A673 (cell line): ENCODE measurements around the gene CXCL17. TPM values are rescaled to one million over a fixed set of nuclear protein-coding genes. Genes with fewer than 3 reads are reported as not detected.
A peak's percentile ranks its signal among the peaks of the same experiment; 100 is the strongest.

Experiments used
- BruUV-seq: library from RNA; stranded (reverse); fragments of 400-500 nt; replicated peaks from 2 replicates; lab custom pipeline; 2021; lab: Mats Ljungman, UMichigan
- CTCF ChIA-PET: fragments of 300-600 bp; sonication (Branson Sonifier 250); formaldehyde crosslinking; loops from one replicate; lab custom pipeline; 2022; ENCODE audit warnings: antibody characterized with exemption; lab: Charles Lee
- POLR2A ChIA-PET: fragments of 300-600 bp; sonication (Branson Sonifier 250); formaldehyde crosslinking; loops from one replicate; lab custom pipeline; 2022; ENCODE audit warnings: antibody characterized with exemption; ENCODE audit not compliant: low non-redundant PET; lab: Charles Lee
- DNase-seq: peaks from one replicate; pipeline ENCODE4 v3.0.0-alpha.2; 2015; ENCODE audit warnings: low spot score
- H3K27ac ChIP-seq: fragments of 200-600 bp; sonication (generic); 2 replicates; pipeline ENCODE4 v1.5.1; 2016; ENCODE audit warnings: mixed run types, low read depth, mild to moderate bottlenecking, mixed read lengths, antibody characterized with exemption, low read length; ENCODE audit not compliant: poor library complexity, severe bottlenecking
- H3K27me3 ChIP-seq: fragments of 200-600 bp; sonication (generic); replicated peaks from 2 replicates; pipeline ENCODE4 v1.6.1; 2017; ENCODE audit warnings: mixed run types, low read depth, mild to moderate bottlenecking, mixed read lengths, antibody characterized with exemption, low read length; ENCODE audit not compliant: insufficient read depth, poor library complexity
- H3K36me3 ChIP-seq: fragments of 200-600 bp; sonication (generic); 2 replicates; pipeline ENCODE4 v1.6.1; 2016; ENCODE audit warnings: mixed run types, mild to moderate bottlenecking, mixed read lengths, antibody characterized with exemption, low read length; ENCODE audit not compliant: insufficient read depth, poor library complexity, severe bottlenecking
- H3K4me1 ChIP-seq: fragments of 200-600 bp; sonication (generic); 2 replicates; pipeline ENCODE4 v1.6.1; 2017; ENCODE audit warnings: mixed run types, mild to moderate bottlenecking, mixed read lengths, antibody characterized with exemption, low read length; ENCODE audit not compliant: insufficient read depth, poor library complexity, severe bottlenecking
- H3K4me3 ChIP-seq: fragments of 200-600 bp; sonication (generic); 2 replicates; pipeline ENCODE4 v1.5.1; 2016; ENCODE audit warnings: low read depth, mixed run types, mild to moderate bottlenecking, mixed read lengths, low read length; ENCODE audit not compliant: poor library complexity, severe bottlenecking
- H3K9me3 ChIP-seq: fragments of 200-600 bp; sonication (generic); 2 replicates; pipeline ENCODE4 v1.6.1; 2016; ENCODE audit warnings: mixed run types, low read depth, mild to moderate bottlenecking, mixed read lengths, antibody characterized with exemption, low read length; ENCODE audit not compliant: poor library complexity, severe bottlenecking
- EZH2 ChIP-seq: fragments of 200-600 bp; sonication (generic); IDR thresholded peaks from 2 replicates; pipeline ENCODE4 v1.6.1; 2017; ENCODE audit warnings: borderline replicate concordance, low read depth, mild to moderate bottlenecking, mixed read lengths, antibody characterized with exemption, low read length; ENCODE audit not compliant: poor library complexity, severe bottlenecking
- intact Hi-C: fragments of 100-400 bp; cut with micrococcal nuclease; formaldehyde crosslinking; loops from one replicate; pipeline ENCODE4 v1.10.0; 2022; ENCODE audit not compliant: unreplicated experiment
- total RNA-seq: library from RNA; stranded (reverse); gene quantifications from 2 replicates; pipeline ENCODE4 v1.2.3, GENCODE V29; 2021
- TF ChIP-seq, protein P1 (sequence below): fragments of 300-800, 200-600 bp; sonication (generic); conservative IDR thresholded peaks from 2 replicates; pipeline ENCODE4 v1.5.1; 2017; ENCODE audit warnings: low read depth, mild to moderate bottlenecking, antibody characterized with exemption, low read length, moderate library complexity, mixed read lengths

The CXCL17 gene
- total RNA-seq, 1 experiment from 2014 or later = not detected

GRCh38 chr19:42427313-42427712 lies 15.4 kb downstream of the CXCL17 start, which contains the start of gene LIPE:
LIPE (minus strand) TSS chr19:42427388; CDS start chr19:42427149, 239 bp downstream.
- CTCF ChIA-PET = interaction anchor here (0.6 kb wide), 1 partner anchor 13 kb away, joined by 5 read pairs; no protein-coding TSS in a partner anchor
- Histone ChIP-seq H3K27me3 (no peaks in the 10 kb centered on the region), H3K9me3 (no peaks in the 10 kb centered on the region), H3K4me1 (peaks cover 11% of the 10 kb centered on the region), H3K36me3 (no peaks in the 10 kb centered on the region), H3K4me3 (no peak within 1 kb of the TSS), H3K27ac (no peak within 1 kb of the TSS)
- BruUV-seq = no TSS peak
- no peak for DNase-seq
- POLR2A ChIA-PET = no interaction called here
- intact Hi-C loops = no loop called here
- TF ChIP-seq, protein P1, sequence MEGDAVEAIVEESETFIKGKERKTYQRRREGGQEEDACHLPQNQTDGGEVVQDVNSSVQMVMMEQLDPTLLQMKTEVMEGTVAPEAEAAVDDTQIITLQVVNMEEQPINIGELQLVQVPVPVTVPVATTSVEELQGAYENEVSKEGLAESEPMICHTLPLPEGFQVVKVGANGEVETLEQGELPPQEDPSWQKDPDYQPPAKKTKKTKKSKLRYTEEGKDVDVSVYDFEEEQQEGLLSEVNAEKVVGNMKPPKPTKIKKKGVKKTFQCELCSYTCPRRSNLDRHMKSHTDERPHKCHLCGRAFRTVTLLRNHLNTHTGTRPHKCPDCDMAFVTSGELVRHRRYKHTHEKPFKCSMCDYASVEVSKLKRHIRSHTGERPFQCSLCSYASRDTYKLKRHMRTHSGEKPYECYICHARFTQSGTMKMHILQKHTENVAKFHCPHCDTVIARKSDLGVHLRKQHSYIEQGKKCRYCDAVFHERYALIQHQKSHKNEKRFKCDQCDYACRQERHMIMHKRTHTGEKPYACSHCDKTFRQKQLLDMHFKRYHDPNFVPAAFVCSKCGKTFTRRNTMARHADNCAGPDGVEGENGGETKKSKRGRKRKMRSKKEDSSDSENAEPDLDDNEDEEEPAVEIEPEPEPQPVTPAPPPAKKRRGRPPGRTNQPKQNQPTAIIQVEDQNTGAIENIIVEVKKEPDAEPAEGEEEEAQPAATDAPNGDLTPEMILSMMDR = no peak
- TF ChIP-seq EZH2 = no peak

GRCh38 chr19:42426643-42427042 lies 16.1 kb downstream of the CXCL17 start:
- no peaks in the 10 kb centered on the region for H3K9me3 ChIP-seq
- H3K27ac ChIP-seq = no peak overlapping the region
- peaks cover 17% of the 10 kb centered on the region for H3K4me1 ChIP-seq
- ChIA-PET CTCF (no interaction called here), POLR2A (no interaction called here)
- DNase-seq = no peak
- intact Hi-C loops = no loop called here
- no peak overlapping the region for H3K4me3 ChIP-seq
- BruUV-seq = no TSS peak
- no peak for TF ChIP-seq EZH2
- TF ChIP-seq, protein P1 = no peak
- no peaks in the 10 kb centered on the region for H3K36me3 ChIP-seq
- no peaks in the 10 kb centered on the region for H3K27me3 ChIP-seq

DNA sequence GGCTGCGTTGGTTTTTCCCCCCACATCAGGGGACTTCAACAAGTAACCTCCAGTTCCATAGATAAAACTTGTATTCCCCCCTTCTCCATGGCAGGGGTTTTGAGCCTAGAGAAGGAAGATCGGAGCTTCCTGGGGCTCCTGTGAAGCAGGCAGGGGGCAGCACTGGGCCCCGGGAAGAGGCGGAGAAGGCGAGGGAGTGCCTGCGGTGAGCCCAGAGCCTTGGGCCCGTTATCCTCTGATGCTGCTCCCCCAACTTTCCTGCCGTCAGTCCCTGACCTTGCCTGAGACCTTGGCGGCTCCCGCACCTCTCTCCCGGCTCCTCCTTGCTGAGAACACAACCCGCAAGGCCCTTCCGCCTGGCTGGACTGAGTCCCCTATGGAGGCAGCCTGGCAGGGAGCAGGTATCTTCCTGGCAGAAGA lies 18.0 kb downstream of the CXCL17 start:
- no peak overlapping the region for H3K4me3 ChIP-seq
- intact Hi-C loops = no loop called here
- no peaks in the 10 kb centered on the region for H3K36me3 ChIP-seq
- ChIA-PET CTCF (interaction anchor here (2.1 kb wide), 1 partner anchor 14 kb away, joined by 10 read pairs; no protein-coding TSS in a partner anchor), POLR2A (no interaction called here)
- no peaks in the 10 kb centered on the region for H3K9me3 ChIP-seq
- TF ChIP-seq EZH2 = no peak
- TF ChIP-seq, protein P1 = 0 out of 2 replicates have a peak, but pooled peaks have one; percentile 33
- peaks cover 17% of the 10 kb centered on the region for H3K4me1 ChIP-seq
- DNase-seq = no peak
- BruUV-seq = no TSS peak
- H3K27ac ChIP-seq = no peak overlapping the region
- H3K27me3 ChIP-seq = no peaks in the 10 kb centered on the region
